Measurements from ENCODE around the gene ZNF614.

ZNF614 gene

GRCh38 chr19:52007806-52008557 lies 20.2 kb downstream of the ZNF614 start, which contains the start of gene ZNF615:
TSS of gene ZNF615 (minus strand) at chr19:52008211. CDS start at chr19:52003711, 4,500 bp downstream.
- H3K27ac ChIP-seq, result peak within 1 kb of the TSS; percentile 92
- TF ChIP-seq, protein P1, sequence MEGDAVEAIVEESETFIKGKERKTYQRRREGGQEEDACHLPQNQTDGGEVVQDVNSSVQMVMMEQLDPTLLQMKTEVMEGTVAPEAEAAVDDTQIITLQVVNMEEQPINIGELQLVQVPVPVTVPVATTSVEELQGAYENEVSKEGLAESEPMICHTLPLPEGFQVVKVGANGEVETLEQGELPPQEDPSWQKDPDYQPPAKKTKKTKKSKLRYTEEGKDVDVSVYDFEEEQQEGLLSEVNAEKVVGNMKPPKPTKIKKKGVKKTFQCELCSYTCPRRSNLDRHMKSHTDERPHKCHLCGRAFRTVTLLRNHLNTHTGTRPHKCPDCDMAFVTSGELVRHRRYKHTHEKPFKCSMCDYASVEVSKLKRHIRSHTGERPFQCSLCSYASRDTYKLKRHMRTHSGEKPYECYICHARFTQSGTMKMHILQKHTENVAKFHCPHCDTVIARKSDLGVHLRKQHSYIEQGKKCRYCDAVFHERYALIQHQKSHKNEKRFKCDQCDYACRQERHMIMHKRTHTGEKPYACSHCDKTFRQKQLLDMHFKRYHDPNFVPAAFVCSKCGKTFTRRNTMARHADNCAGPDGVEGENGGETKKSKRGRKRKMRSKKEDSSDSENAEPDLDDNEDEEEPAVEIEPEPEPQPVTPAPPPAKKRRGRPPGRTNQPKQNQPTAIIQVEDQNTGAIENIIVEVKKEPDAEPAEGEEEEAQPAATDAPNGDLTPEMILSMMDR (conservative IDR thresholded peaks at IDR 0.05), result no peak

DNA sequence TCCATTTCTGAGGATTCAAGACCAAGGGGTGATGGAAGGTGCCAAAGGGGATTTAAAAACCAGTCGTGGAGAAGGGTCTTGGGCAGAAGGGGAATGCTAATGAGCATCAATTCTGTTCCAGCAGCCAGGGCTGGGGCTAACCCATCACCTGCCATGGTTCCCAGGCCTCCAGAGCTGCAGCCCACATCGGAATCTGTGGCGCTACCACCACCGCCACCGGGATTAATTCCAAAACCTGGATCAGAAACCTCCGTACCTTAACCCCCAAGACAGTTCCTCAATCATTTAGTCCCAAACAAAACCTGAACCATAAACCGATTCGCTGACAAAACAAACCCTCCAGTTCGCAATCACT lies 20.8 kb downstream of the ZNF614 start:
- TF ChIP-seq, protein P1 (conservative IDR thresholded peaks at IDR 0.05), result no peak
- peak overlapping the region; percentile 92 for H3K27ac ChIP-seq

- TF ChIP-seq, protein P1 (conservative IDR thresholded peaks at IDR 0.05), result no peak
- no peak overlapping the region for H3K27ac ChIP-seq
Observed at GRCh38 chr19:51994048-51994644, 34.0 kb downstream of the ZNF614 start.

- H3K27ac ChIP-seq, result no peak overlapping the region
- TF ChIP-seq, protein P1 (conservative IDR thresholded peaks at IDR 0.05), result no peak
Observed at GRCh38 chr19:51993422-51993821, 34.8 kb downstream of the ZNF614 start.

DNA sequence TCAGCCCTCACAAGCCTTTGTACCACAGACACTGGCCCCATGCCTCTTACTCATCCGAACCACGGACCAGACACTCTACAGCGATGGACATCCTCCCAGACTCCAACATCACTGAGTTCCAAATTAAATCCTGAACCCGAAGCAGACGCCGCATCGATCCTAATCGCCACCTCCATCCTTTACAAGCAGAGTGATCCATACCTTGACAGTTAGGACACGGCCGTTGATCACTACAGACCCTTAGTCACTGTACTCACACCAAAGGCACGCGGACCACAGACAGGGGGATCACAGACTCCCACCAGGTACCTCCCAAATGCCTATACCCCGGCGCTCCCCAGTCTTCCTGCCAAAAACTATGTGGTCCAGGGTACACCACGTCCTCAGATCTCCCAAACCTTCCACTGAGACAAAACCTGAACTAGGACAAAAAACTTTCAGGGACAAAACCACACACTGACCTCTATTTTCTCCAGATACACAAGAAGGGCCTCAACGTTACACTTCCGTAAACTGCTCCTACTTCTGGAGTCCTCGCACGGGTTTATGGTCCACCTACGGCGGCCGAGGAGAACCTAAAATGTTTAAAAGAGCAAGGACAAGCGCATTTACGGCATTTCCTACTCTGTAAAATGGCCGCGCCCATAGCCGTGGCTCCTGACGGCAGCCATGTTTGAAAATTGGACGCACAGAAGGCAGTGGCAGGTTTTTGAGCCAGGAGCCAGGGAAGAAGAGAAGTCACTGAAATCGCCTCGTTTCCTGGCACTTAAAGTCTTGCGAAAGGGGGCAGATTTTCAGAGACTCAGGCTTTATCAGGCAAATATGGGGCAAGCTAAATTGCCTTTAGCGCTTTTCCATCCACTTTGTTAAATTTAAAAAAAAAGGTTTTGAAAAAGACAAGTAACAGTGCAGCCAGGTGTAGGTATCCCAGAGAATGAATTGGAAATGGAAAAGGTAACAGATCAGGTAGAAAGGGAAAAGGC lies 41.6 kb downstream of the ZNF614 start, which contains the start of gene ZNF350:
TSS of gene ZNF350 (minus strand) at position 532 of the 983 bp plus-strand sequence. CDS start 12,480 bp downstream, outside the sequence.
- TF ChIP-seq, protein P1 (conservative IDR thresholded peaks at IDR 0.05), result no peak
- H3K27ac ChIP-seq, result peak within 1 kb of the TSS; percentile 99

DNA sequence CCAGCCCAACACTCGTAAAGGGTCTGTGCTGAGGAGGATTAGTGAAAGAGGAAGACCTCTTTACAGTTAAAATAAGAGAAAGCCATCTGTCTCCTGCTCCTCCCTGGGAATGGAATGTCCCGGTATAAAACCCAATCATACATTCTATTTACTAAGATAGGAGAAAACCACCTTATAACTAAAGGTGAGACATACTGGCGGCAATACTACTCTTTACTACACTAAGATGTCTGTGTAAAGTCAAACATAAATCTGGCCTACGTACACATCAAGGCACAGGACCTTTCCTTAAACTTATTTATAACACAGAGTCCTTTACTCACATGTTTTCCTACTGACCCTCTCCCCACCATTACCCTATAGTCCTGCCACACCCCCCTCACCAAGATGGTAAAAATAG lies 44.8 kb downstream of the ZNF614 start:
- H3K27ac ChIP-seq, result peak overlapping the region; percentile 99
- TF ChIP-seq, protein P1 (conservative IDR thresholded peaks at IDR 0.05), result no peak

DNA sequence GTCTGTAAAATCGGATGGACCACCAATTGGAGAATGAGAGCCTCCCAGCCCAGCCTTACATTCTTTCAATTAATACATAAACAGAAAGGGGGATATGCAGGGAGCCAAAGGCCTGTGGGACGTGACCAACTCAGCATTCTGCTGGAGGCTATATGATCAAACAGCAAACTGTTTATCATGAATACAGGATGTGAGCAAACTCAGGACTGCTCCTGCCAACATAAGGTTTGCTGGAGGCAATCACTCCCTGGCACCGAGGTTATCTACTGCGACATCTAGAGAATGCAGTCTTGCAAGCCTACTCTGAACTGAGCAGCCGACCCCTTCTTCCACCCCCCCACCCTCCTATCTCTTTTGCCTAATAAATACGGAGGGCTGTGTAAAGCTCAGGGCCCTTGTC lies 47.3 kb downstream of the ZNF614 start:
- peak overlapping the region; percentile 99 for H3K27ac ChIP-seq

Measured in VCaP (cell line).